ENCODE data around the gene PELI2. TPM values are rescaled to one million over a fixed set of nuclear protein-coding genes. Genes with fewer than 3 reads are reported as not detected.

The PELI2 gene
- total and polyA plus RNA-seq, 8 donors, result 6.0 to 46.6 (median 32.6) TPM

- Histone ChIP-seq H3K36me3 (peaks cover 0 to 37% (median 0%) of the 10 kb centered on the region in 3 donors), H3K4me3 (no peak overlapping the region), H3K27ac (no peak overlapping the region), H3K9me3 (no peaks in the 10 kb centered on the region), H3K27me3 (no peaks in the 10 kb centered on the region), H3K4me1 (no peaks in the 10 kb centered on the region)
- DNase-seq (no peak), ATAC-seq (no peak), FAIRE-seq (no peak)
- no peak for TF ChIP-seq CTCF (IDR thresholded peaks at IDR 0.05)
- intact Hi-C loops (cut with DNase I), result no loop called here
- WGBS, 2 donors, result 89 to 90% methylated on average over 2 of the region's 2 CpGs
These were observed 170.9 kb downstream of the PELI2 start for GRCh38 chr14:56289155-56289554.

- H3K9me3 ChIP-seq, result no peaks in the 10 kb centered on the region
- 92 to 93% methylated on average over 14 of the region's 14 CpGs for WGBS, 2 donors
- H3K27me3 ChIP-seq, result no peaks in the 10 kb centered on the region
- ATAC-seq (no peak), DNase-seq (no peak), FAIRE-seq (no peak)
- H3K4me3 ChIP-seq, result no peak overlapping the region
- peaks cover 0 to 37% (median 0%) of the 10 kb centered on the region in 3 donors for H3K36me3 ChIP-seq
- no peak for TF ChIP-seq CTCF (IDR thresholded peaks at IDR 0.05)
- H3K4me1 ChIP-seq, result no peaks in the 10 kb centered on the region
- intact Hi-C loops (cut with DNase I), result no loop called here
- H3K27ac ChIP-seq, result no peak overlapping the region
These were observed 172.0 kb downstream of the PELI2 start for GRCh38 chr14:56290195-56290594.

- 86 to 87% methylated on average over 3 of the region's 3 CpGs for whole genome bisulfite sequencing, 2 donors
- TF ChIP-seq CTCF (IDR thresholded peaks at IDR 0.05), result no peak
- H3K4me3 ChIP-seq, result no peak overlapping the region
- intact Hi-C loops (cut with DNase I), result no loop called here
- H3K9me3 ChIP-seq, result no peaks in the 10 kb centered on the region
- H3K4me1 ChIP-seq, result no peaks in the 10 kb centered on the region
- no peak for DNase-seq
- peaks cover 0 to 50% (median 0%) of the 10 kb centered on the region in 3 donors for H3K36me3 ChIP-seq
- ATAC-seq, result peak in 2 of 4 donors; percentile 49 to 52
- H3K27ac ChIP-seq, result no peak overlapping the region
- no peak for FAIRE-seq
- H3K27me3 ChIP-seq, result no peaks in the 10 kb centered on the region
These were observed 174.8 kb downstream of the PELI2 start for GRCh38 chr14:56292970-56293369.

GRCh38 chr14:56293506-56293905 lies 175.3 kb downstream of the PELI2 start:
- no peaks in the 10 kb centered on the region for H3K27me3 ChIP-seq
- no peak for TF ChIP-seq CTCF (IDR thresholded peaks at IDR 0.05)
- H3K27ac ChIP-seq, result no peak overlapping the region
- H3K4me1 ChIP-seq, result no peaks in the 10 kb centered on the region
- intact Hi-C loops (cut with DNase I), result no loop called here
- H3K4me3 ChIP-seq, result no peak overlapping the region
- ATAC-seq (peak in 1 of 4 donors; percentile 7), DNase-seq (no peak), FAIRE-seq (no peak)
- peaks cover 0 to 49% (median 0%) of the 10 kb centered on the region in 3 donors for H3K36me3 ChIP-seq
- H3K9me3 ChIP-seq, result no peaks in the 10 kb centered on the region
- 93 to 94% methylated on average over 2 of the region's 2 CpGs for WGBS, 2 donors

- no peak for TF ChIP-seq CTCF (IDR thresholded peaks at IDR 0.05)
- H3K9me3 ChIP-seq, result no peaks in the 10 kb centered on the region
- no peaks in the 10 kb centered on the region for H3K4me1 ChIP-seq
- FAIRE-seq, result no peak
- 93 to 94% methylated on average over 5 of the region's 5 CpGs for WGBS, 2 donors
- ATAC-seq, result peak; percentile 45 to 58 (median 48)
- H3K36me3 ChIP-seq, result peaks cover 0 to 42% (median 0%) of the 10 kb centered on the region in 3 donors
- H3K27ac ChIP-seq, result no peak overlapping the region
- intact Hi-C loops (cut with DNase I), result no loop called here
- no peak overlapping the region for H3K4me3 ChIP-seq
- H3K27me3 ChIP-seq, result no peaks in the 10 kb centered on the region
- peak in 1 of 6 donors; percentile 27 for DNase-seq
These were observed 175.9 kb downstream of the PELI2 start for GRCh38 chr14:56294128-56294527.
